Stimulated activated CD4-positive, alpha-beta T cell treated with anti-CD3 and anti-CD28 coated beads, Interleukin-1b, Interleukin-23, amount 100 ng/mL, for 1 hour (primary cell): Measurements from ENCODE around the gene CTNNA1.

Source experiments
- DNase-seq, 2 donors: peaks; one replicate each; pipeline ENCODE4 v3.0.0-alpha.2; 2020; ENCODE audit warnings: low read depth in 2 of 2

The CTNNA1 gene

DNA sequence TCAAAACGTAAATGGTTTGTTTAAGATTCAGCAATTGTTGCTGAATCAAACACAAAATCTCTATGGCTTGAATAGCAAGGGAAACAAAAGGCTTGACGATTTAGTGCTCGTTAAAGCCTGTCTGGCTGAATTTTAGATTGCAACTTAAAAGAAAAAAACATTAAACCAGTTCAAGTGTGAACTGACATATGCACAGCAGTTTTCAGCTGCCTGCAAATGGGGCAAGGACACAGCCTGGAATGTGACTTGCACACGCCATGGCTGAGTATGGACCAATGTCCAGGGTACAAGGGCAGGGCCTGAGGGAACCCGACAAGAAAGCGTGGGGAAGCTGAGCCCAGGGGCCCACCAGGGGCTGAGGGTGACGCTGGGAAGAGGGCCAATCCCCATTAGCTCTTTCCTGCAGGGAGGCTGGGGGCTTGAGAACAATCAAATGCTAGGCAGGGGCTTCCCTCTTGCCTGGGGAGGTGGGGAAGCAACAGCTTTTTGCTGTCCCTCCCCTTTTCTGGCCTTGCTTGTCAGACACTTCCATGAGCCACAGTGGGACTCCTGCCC lies 211.5 kb downstream of the CTNNA1 start:
- DNase-seq: no peak

- DNase-seq: no peak
These were observed 212.4 kb downstream of the CTNNA1 start for GRCh38 chr5:138965626-138966025.

- DNase-seq: no peak
These were observed 213.2 kb downstream of the CTNNA1 start for GRCh38 chr5:138966236-138966985.

DNA sequence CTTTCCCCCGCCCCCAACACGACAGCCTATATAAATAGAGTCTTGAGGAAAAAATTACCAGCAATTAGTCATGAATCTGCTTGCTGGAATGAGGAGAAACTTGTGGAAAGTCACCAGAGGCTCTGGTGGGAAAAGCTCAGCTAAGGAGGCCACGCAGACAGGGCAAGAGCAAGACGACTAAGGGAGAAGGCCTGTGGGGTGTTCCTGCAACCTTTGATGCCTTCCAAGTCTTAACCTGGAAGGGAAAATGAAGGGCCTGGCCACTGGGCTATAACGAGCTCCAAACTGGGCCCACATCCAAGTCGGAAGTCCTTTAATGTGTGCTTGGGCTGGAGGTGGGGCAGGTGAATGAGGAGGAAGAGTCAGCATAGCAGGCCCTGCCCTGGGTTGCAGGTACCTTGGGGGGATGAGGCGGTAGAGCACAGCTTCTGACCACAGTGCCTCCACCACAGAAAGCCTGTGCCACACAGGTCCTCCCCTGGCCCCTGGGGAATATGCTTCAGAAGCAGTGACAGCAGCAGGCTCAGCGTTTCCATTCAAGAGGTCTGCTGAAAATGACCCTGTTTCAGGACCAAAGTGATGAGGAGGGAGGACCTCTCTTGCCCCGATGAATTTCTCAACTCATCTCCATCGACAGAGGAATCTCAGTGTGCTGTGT lies 214.7 kb downstream of the CTNNA1 start:
- no peak for DNase-seq

DNA sequence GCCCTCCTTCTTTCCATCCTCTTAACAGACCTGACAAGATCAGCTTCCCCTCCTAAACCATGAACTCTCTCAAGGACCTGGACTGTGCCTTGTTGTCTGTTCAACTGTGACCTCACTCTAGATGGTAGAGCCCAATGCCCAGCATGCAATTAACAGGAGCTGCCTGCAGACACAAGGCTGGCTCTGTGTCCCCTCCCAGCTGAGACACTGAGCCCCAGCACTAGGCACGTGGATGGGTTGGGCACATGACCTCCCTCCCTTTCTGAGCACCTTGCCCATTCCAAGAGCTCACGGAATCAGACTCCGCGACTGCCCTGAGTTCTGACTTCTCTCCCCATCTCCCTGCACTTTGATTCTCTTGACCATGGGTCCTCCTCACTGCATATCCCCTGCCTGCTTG lies 215.4 kb downstream of the CTNNA1 start:
- DNase-seq: no peak

DNA sequence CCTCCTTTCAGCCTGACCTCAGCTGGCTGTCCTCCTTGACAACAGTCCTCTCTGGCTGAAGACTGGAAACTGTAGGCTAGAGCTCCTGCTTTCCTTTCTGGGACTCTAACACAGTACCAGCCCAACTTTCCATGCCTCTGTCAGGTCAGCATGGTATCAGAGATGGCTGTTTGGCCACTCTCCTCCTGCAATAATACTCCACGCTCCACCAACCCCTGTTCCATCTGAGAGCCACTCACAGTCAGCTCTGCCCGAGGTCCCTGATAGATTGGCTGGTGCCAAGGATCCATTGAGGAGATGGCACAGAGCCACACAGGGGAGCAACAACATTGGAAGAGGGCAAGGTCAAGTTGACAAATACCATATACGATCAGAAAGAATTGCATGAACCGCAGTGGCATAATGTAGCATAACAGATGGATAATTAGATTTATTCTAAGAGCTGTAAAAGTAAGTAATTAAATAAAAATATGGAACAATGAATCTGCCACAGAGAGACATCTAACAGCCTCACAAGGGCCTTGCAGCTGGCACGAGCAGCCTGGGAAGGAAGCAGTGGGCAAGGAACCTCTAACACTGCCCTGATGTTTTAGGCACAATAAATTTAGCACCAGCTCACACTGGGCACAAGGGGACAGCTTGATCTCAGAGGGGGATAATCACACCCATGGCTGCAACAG lies 216.2 kb downstream of the CTNNA1 start:
- no peak for DNase-seq

- no peak for DNase-seq
These were observed 219.0 kb downstream of the CTNNA1 start for GRCh38 chr5:138972230-138972629.

- DNase-seq: no peak
These were observed 219.6 kb downstream of the CTNNA1 start for GRCh38 chr5:138972836-138973235.

DNA sequence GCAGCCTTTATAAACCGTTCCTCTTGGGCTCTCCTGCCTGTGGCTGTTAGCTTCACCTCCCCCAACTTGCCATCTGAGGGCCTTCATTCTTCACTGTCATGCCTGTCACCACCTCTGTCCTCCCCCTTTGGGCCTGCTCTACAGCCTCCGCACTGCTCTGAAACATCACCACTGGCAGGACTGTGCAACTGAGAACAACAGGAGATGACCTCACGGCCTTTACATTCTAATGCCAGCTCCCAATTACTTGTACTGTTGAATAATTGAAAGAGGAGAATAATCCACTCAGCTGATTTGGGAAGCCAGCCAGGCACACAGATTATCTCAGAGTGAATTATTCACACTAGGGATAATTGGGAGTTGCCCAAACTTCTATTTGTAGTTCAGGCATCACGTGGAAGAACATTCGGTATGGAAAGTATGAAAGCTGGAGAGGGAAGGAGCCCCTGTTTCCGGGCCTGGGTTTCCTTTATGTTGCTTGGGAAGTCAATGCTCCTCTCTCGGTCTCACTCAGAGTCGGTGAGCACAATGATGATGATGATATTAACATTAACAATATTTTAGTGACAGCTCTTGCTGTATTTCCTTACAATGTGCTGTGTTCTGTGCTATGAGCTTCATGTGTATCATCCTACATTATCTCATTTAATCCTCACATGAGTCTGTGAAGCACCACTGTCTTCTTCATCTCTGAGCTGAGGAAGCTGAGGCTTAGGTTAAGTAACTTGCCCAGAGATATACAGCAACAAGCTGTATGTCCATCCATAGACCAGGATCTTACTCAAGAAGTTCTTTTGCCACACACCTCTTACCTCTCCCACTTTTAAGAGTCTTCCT lies 221.2 kb downstream of the CTNNA1 start:
- DNase-seq: no peak

DNA sequence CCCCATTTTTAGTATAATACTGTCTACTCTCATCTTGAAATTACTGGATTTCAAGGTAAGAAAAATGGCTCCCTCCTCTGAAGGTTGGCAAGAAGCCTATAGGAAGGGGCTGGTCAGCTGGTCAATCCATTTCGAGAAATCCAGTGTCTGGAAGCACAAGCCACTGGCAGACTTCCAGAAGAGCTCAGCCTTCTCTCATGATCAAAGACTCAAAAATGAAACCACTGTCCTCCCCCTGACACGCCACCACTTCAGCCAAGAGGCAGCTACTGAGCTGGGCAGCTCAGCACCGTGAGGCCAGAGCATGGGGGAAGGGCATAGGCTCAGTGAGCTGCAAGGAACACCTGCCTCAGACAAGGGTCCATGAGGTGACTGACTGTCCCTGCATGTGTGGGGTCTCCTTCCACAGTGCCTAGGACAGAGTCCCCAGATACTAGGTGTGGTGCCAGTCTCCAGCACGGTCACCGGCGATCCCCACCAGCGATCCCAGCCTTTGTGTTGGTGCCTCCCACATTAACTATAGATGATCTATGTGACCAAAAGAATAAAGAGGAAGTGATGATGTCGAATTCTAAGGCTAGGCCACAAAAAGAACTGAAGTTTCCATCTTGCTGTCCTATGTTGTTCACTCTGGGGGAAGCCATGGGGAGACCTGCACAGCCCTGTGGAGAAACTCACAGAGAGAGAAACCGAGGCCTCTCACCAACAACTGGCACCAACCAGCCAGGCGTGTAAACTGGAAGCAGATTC lies 222.0 kb downstream of the CTNNA1 start:
- no peak for DNase-seq

- no peak for DNase-seq
These were observed 224.9 kb downstream of the CTNNA1 start for GRCh38 chr5:138978080-138978479.

GRCh38 chr5:138978581-138978980 lies 225.4 kb downstream of the CTNNA1 start:
- no peak for DNase-seq

- DNase-seq: no peak
These were observed 226.6 kb downstream of the CTNNA1 start for GRCh38 chr5:138979684-138980280.

DNA sequence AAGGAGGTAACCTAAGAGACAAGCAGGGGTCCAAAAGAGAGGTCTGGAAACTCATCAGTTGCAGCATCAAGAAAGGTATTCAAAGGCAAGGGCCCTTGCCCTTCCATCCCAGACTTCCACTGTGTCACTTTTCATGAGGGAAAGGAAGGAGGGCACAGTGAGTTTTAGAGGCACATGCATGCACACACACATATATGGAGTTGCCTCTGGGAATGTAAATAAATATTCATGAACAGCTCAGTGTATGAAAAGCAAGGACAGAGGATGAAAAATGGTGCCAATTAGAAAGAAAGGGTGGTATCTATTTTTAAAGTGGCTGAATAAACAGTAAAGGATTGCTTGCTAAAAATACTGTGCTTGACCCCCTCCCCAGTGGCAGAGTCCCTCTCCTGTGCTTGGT lies 227.2 kb downstream of the CTNNA1 start:
- no peak for DNase-seq

DNA sequence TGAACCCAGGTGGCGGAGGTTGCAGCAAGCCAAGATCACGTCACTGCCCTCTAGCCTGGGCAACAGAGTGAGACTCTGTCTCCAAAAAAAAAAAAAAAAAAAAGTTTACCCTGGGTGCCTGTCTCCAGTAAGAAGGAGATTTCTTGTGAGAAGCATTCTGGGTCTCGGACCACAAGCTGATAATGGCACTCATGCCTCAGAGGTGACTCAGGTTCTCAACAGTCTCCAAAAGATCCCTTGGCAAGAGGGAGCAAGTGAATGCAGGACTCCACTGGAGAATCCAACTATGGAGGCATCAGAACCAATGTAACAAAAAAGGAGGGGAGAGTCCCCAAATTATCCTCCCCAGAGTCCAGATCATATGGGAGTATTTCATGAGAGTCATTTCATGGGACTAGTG lies 227.9 kb downstream of the CTNNA1 start:
- no peak for DNase-seq

- no peak for DNase-seq
These were observed 228.4 kb downstream of the CTNNA1 start for GRCh38 chr5:138981586-138981985.

DNA sequence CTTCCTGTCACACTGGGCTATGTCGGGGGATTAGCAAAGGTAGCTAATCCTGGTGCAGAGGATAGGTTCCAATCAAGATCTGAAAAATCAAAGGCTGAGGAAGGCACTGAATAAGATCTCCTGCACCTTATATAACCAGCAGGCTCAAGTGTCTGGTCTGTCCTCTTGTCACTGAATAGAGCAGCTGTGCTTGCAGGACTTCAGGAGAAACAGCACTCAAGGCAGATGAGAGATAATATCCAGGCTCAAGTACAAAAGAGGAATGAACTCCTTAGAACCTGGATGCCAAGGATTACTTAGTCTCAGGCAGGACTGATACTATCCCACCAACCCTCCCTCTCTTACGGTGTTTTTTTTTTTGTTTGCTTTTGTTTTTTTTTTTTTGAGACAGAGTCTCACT lies 230.8 kb downstream of the CTNNA1 start:
- DNase-seq: no peak
